Adrenal gland (tissue), 5 donors: Measurements from ENCODE around the gene MLLT3.

Experiments used
- POLR2A ChIP-seq, 2 donors: fragments of 450-650 bp; IDR thresholded peaks; one replicate each; pipeline ENCODE4 v1.6.1; 2017; ENCODE audit warnings: antibody characterized with exemption in 2 of 2, mild to moderate bottlenecking in 2 of 2, moderate library complexity in 1 of 2
- TF ChIP-seq, protein P1 (sequence below), 6 experiments: fragments of 450-650 bp in 4 of 6; fragments of 200-600 bp in 2 of 6; sonication (generic) in 1 of 6; IDR thresholded peaks; 1 replicate in 5 of 6; 2 replicates in 1 of 6; pipeline versions ENCODE4 v1.5.1 to v1.8.0; 2016 to 2021; ENCODE audit warnings: antibody characterized with exemption in 6 of 6, mild to moderate bottlenecking in 2 of 6, moderate library complexity in 1 of 6
- donor health status: DM: no; HTN: no; CAD: no.

GRCh38 chr9:20462410-20462809, 159.9 kb downstream of the MLLT3 start:
- TF ChIP-seq, protein P1, sequence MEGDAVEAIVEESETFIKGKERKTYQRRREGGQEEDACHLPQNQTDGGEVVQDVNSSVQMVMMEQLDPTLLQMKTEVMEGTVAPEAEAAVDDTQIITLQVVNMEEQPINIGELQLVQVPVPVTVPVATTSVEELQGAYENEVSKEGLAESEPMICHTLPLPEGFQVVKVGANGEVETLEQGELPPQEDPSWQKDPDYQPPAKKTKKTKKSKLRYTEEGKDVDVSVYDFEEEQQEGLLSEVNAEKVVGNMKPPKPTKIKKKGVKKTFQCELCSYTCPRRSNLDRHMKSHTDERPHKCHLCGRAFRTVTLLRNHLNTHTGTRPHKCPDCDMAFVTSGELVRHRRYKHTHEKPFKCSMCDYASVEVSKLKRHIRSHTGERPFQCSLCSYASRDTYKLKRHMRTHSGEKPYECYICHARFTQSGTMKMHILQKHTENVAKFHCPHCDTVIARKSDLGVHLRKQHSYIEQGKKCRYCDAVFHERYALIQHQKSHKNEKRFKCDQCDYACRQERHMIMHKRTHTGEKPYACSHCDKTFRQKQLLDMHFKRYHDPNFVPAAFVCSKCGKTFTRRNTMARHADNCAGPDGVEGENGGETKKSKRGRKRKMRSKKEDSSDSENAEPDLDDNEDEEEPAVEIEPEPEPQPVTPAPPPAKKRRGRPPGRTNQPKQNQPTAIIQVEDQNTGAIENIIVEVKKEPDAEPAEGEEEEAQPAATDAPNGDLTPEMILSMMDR (IDR thresholded peaks at IDR 0.05): no peak
- TF ChIP-seq POLR2A (IDR thresholded peaks at IDR 0.05): no peak
